ENCODE data around the gene ADORA3. TPM values are rescaled to one million over a fixed set of nuclear protein-coding genes. Genes with fewer than 3 reads are reported as not detected.

Gene ADORA3
- total and polyA plus RNA-seq, 10 of the 15 experiments (the other 5 are each of a cell fraction or from before 2014, with no cell fraction given), result 0.14 to 0.29 (median 0.18) TPM; not detected in 2

DNA sequence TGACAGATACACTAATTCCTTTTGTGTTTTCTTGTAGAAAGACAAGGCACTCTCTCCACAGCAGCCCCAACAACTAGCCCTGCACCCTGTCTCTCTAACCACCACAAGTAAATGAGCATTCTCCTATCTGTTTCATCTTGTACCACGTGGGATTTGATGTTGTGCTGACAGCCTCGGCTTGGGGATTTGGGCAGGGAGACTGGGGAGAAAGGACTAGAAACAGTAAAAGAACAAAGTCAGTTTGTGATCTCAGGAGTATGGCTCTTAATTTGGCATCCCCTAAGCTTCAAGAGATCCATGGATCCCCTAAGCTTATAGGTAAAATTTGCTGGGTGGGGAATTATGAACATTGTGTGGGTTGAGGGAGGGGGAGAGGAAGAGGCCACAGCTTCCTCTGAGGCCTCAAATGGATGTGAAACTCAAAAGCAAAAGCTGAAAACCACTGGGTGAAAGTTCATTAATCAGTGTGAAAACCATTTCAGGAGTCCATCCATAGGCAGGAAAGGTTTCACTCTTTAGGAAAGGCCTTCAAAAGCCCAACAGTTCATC is 26.6 kb downstream of the ADORA3 start (continued):
- TF ChIP-seq KAT2A (conservative IDR thresholded peaks at IDR 0.05; ENCODE audit: control insufficient read depth, low read depth, low read length) (no peak), CEBPB (IDR thresholded peaks at IDR 0.05; ENCODE audit: borderline replicate concordance in 1 of 2, low read depth in 2 of 2, low read length in 2 of 2) (no peak), JUND (IDR thresholded peaks at IDR 0.05; ENCODE audit: low read depth, low read length) (no peak), HCFC1 (IDR thresholded peaks at IDR 0.05; ENCODE audit: low read length) (no peak), HDAC2 (IDR thresholded peaks at IDR 0.05) (no peak)

- TF ChIP-seq TCF12 (IDR thresholded peaks at IDR 0.05; ENCODE audit: low read depth, low read length), result no peak
- TF ChIP-seq HCFC1 (IDR thresholded peaks at IDR 0.05; ENCODE audit: low read length), result no peak
- no peak for TF ChIP-seq MYB (IDR thresholded peaks at IDR 0.05; ENCODE audit: borderline replicate concordance, low read depth, low read length)
- no peak for TF ChIP-seq NR2C1 (IDR thresholded peaks at IDR 0.05)
- TF ChIP-seq ASH2L (IDR thresholded peaks at IDR 0.05; ENCODE audit: borderline replicate concordance, low read depth), result no peak
- TF ChIP-seq BRCA1 (IDR thresholded peaks at IDR 0.05; ENCODE audit: low read depth, low read length), result no peak
- TF ChIP-seq ATF7 (IDR thresholded peaks at IDR 0.05; ENCODE audit: low read depth), result no peak
- no peak for TF ChIP-seq SPI1 (IDR thresholded peaks at IDR 0.05; ENCODE audit: borderline replicate concordance, insufficient read depth, low read depth, low read length)
- TF ChIP-seq ZNF274 (IDR thresholded peaks at IDR 0.05; ENCODE audit: insufficient read depth, insufficient read length), result no peak
- TF ChIP-seq EP300 (IDR thresholded peaks at IDR 0.05; ENCODE audit: borderline replicate concordance in 1 of 2, control insufficient read depth in 1 of 2, low read depth in 2 of 2, low read length in 2 of 2), result no peak
- no peak for TF ChIP-seq YBX1 (IDR thresholded peaks at IDR 0.05)
- H3K9me3 ChIP-seq (replicated peaks; ENCODE audit: control insufficient read depth, insufficient read depth, low read length), result no peaks in the 10 kb centered on the region
- H3K4me2 ChIP-seq (ENCODE audit: control insufficient read depth, insufficient read depth), result peak overlapping the region; percentile 68
- H3K27ac ChIP-seq (ENCODE audit: control insufficient read depth, insufficient read depth), result peak overlapping the region; percentile 74; the same call in 1 of the 2 replicates
- H2AFZ ChIP-seq (ENCODE audit: control insufficient read depth, low read depth, low read length), result no peak overlapping the region
- H3K4me1 ChIP-seq (ENCODE audit: control insufficient read depth, insufficient read depth, low read length), result peaks cover 33% of the 10 kb centered on the region
- SMC1A ChIA-PET (ENCODE audit: uncharacterized antibody, unreplicated experiment), result interaction anchor here (0.5 to 12.1 kb wide), 20 partner anchors 9 to 1592 kb away, joined by 3 to 128 read pairs (median 6); no protein-coding TSS in a partner anchor
- no peaks in the 10 kb centered on the region for H3K79me2 ChIP-seq (ENCODE audit: control insufficient read depth, insufficient read depth, low read length)
- in situ Hi-C loops (cut with MboI), result loop anchor here (25.0 kb wide), 1 partner anchor 886 kb away; no protein-coding TSS in a partner anchor
- BruUV-seq (replicated peaks), result no TSS peak
- H3K4me3 ChIP-seq, result no peak overlapping the region
- POLR2A ChIA-PET, result interaction anchor here (0.6 to 1.9 kb wide), 3 partner anchors 20 to 211 kb away, joined by 3 to 13 read pairs (median 4); no protein-coding TSS in a partner anchor
- intact Hi-C loops (cut with micrococcal nuclease; ENCODE audit: unreplicated experiment), result loop anchor here (10.0 kb wide), 2 partner anchors 61 to 251 kb away; partner anchors contain the start of gene CHI3L2
- ATAC-seq, result no peak
- no peaks in the 10 kb centered on the region for H3K27me3 ChIP-seq (replicated peaks in 1 of 2; ENCODE audit: control insufficient read depth in 2 of 2, insufficient read depth in 2 of 2, low read length in 1 of 2)
- DNase-seq (ENCODE audit: low read depth, low spot score), result no peak
- no peak for FAIRE-seq
- H4K20me1 ChIP-seq (ENCODE audit: control insufficient read depth, insufficient read depth), result no peaks in the 10 kb centered on the region
- H3K36me3 ChIP-seq (ENCODE audit: control insufficient read depth in 2 of 2, insufficient read depth in 2 of 2, low read length in 1 of 2), result no peaks in the 10 kb centered on the region
- RAD21 ChIA-PET (ENCODE audit: unreplicated experiment), result interaction anchor here (0.6 to 5.5 kb wide), 13 partner anchors 14 to 292 kb away, joined by 3 to 48 read pairs (median 3); partner anchors contain the start of genes ATP5PB, INKA2, OVGP1 and WDR77
- CTCF ChIA-PET, result interaction anchor here (0.6 to 8.7 kb wide), 13 partner anchors 11 to 291 kb away, joined by 3 to 119 read pairs (median 5); no protein-coding TSS in a partner anchor
- no peak overlapping the region for H3K9ac ChIP-seq (ENCODE audit: control insufficient read depth, insufficient read depth, low read length)
These were observed 27.2 kb downstream of the ADORA3 start for GRCh38 chr1:111476214-111476613.
